ENCODE measurements around the gene MAP7D2.

Gene MAP7D2

GRCh38 chrX:19966056-19966455 lies 150.7 kb downstream of the MAP7D2 start:
- DNase-seq (ENCODE audit: low read depth) = no peak

- DNase-seq (ENCODE audit: low read depth) = no peak
Observed at GRCh38 chrX:19964017-19964710, 152.5 kb downstream of the MAP7D2 start.

- DNase-seq (ENCODE audit: low read depth) = no peak
Observed at GRCh38 chrX:19960913-19961312, 155.8 kb downstream of the MAP7D2 start.

- no peak for DNase-seq (ENCODE audit: low read depth)
Observed at GRCh38 chrX:19958552-19959486, 157.9 kb downstream of the MAP7D2 start.

- DNase-seq (ENCODE audit: low read depth) = no peak
Observed at GRCh38 chrX:19956923-19957322, 159.8 kb downstream of the MAP7D2 start.

Measured in stimulated activated CD8-positive, alpha-beta memory T cell treated with anti-CD3 and anti-CD28 coated beads, Interleukin-12 subunit alpha, Interleukin-12 subunit beta, amount 100 ng/mL, for 1 hour (primary cell).